CD4-positive, CD25-positive, alpha-beta regulatory T cell (primary cell): ENCODE results near the gene HNRNPUL2. TPM values are rescaled to one million over a fixed set of nuclear protein-coding genes. Genes with fewer than 3 reads are reported as not detected.

Experiments used
- ATAC-seq, 2 donors: fragments of 150-1000 bp; cut with Tn5 transposase; one replicate each; pipeline ENCODE4 v1.10.0; 2021; ENCODE audit warnings: low read depth in 2 of 2, moderate number of reproducible peaks in 2 of 2, moderate library complexity in 1 of 2
- DNase-seq, 3 donors: peaks; one replicate each; pipeline versions ENCODE4 v3.0.0 to v3.0.0-alpha.2; 2012 to 2022; ENCODE audit warnings: mixed read lengths in 1 of 3
- H3K27ac ChIP-seq: one replicate; pipeline ENCODE4 v1.7.0; 2013; ENCODE audit warnings: mild to moderate bottlenecking, low read length; ENCODE audit not compliant: insufficient read depth, poor library complexity, severe bottlenecking
- H3K27me3 ChIP-seq: one replicate; pipeline ENCODE4 v1.7.0; 2013; ENCODE audit warnings: low read length; ENCODE audit not compliant: control insufficient read depth, insufficient read depth
- H3K36me3 ChIP-seq: one replicate; pipeline ENCODE4 v1.7.0; 2013; ENCODE audit warnings: mild to moderate bottlenecking, low read length, moderate library complexity; ENCODE audit not compliant: control insufficient read depth, insufficient read depth
- H3K4me1 ChIP-seq: 2 replicates; pipeline ENCODE4 v1.7.0; 2013; ENCODE audit warnings: mild to moderate bottlenecking, low read length; ENCODE audit not compliant: insufficient read depth, control insufficient read depth, poor library complexity, severe bottlenecking
- H3K4me3 ChIP-seq: one replicate; pipeline ENCODE4 v1.7.0; 2013; ENCODE audit warnings: low read depth, mild to moderate bottlenecking, low read length, moderate library complexity
- H3K9me3 ChIP-seq, 2 experiments: 1 replicate in 1 of 2; 2 replicates in 1 of 2; pipeline ENCODE4 v1.7.0; 2013; ENCODE audit warnings: low read length in 2 of 2, mild to moderate bottlenecking in 1 of 2, moderate library complexity in 1 of 2; ENCODE audit not compliant: control insufficient read depth in 2 of 2
- H3K27ac Mint-ChIP-seq, 3 donors: one replicate each; pipeline ENCODE4 v1.8.0; 2020 to 2022; ENCODE audit warnings: mild to moderate bottlenecking in 3 of 3, mixed read lengths in 3 of 3, moderate library complexity in 2 of 3
- H3K27me3 Mint-ChIP-seq: one replicate; pipeline ENCODE4 v1.8.0; 2022; ENCODE audit warnings: mild to moderate bottlenecking, mixed read lengths
- H3K36me3 Mint-ChIP-seq: one replicate; pipeline ENCODE4 v1.8.0; 2020; ENCODE audit warnings: mixed read lengths
- H3K4me1 Mint-ChIP-seq, 4 donors: one replicate each; pipeline ENCODE4 v1.8.0; 2020 to 2022; ENCODE audit warnings: mixed read lengths in 4 of 4, mild to moderate bottlenecking in 1 of 4
- H3K4me3 Mint-ChIP-seq, 4 donors: one replicate each; pipeline ENCODE4 v1.8.0; 2020 to 2022; ENCODE audit warnings: mild to moderate bottlenecking in 4 of 4, mixed read lengths in 4 of 4, moderate library complexity in 3 of 4
- H3K9me3 Mint-ChIP-seq, 7 donors: one replicate each; pipeline ENCODE4 v1.8.0; 2020 to 2022; ENCODE audit warnings: mixed read lengths in 7 of 7, mild to moderate bottlenecking in 3 of 7, moderate library complexity in 2 of 7
- polyA plus RNA-seq, 4 donors: library from polyadenylated mRNA; unstranded; fragments of 300-500 nt; fragmentation: Illumina TruSeq; gene quantifications; one replicate each; pipeline ENCODE4 v1.2.3, GENCODE V29; 2021
- total RNA-seq: library from RNA; stranded (reverse); gene quantifications from one replicate; pipeline ENCODE4 v1.2.3, GENCODE V29; 2022

HNRNPUL2 gene
- total and polyA plus RNA-seq, 5 donors from 2014 or later = 0.85 to 52.8 (median 1.3) TPM

- Histone ChIP-seq H3K4me1 (no peaks in the 10 kb centered on the region), H3K9me3 (no peaks in the 10 kb centered on the region), H3K27ac (no peak within 1 kb of the TSS), H3K27me3 (peaks cover 2% of the 10 kb centered on the region), H3K36me3 (no peaks in the 10 kb centered on the region), H3K4me3 (no peak within 1 kb of the TSS)
- Mint-ChIP-seq H3K27me3 (peaks cover 4% of the 10 kb centered on the region), H3K4me1 (peaks cover 0 to 3% (median 3%) of the 10 kb centered on the region in 4 donors), H3K27ac (no peak within 1 kb of the TSS), H3K36me3 (peaks cover 15% of the 10 kb centered on the region), H3K4me3 (no peak within 1 kb of the TSS), H3K9me3 (no peaks in the 10 kb centered on the region)
- no peak for DNase-seq
- no peak for ATAC-seq
Observed at GRCh38 chr11:62689421-62690183, 37.7 kb downstream of the HNRNPUL2 start, which contains the start of gene LRRN4CL. TSS of gene LRRN4CL (minus strand) at chr11:62689530. CDS start at chr11:62688508, 1,022 bp downstream.

- H3K4me1 Mint-ChIP-seq = peaks cover 0 to 3% (median 0%) of the 10 kb centered on the region in 4 donors
- H3K9me3 Mint-ChIP-seq = no peaks in the 10 kb centered on the region
- ATAC-seq (no peak), DNase-seq (no peak)
- Histone ChIP-seq H3K4me3 (no peak overlapping the region), H3K4me1 (no peaks in the 10 kb centered on the region), H3K27ac (no peak overlapping the region), H3K36me3 (no peaks in the 10 kb centered on the region), H3K27me3 (peaks cover 2% of the 10 kb centered on the region), H3K9me3 (no peaks in the 10 kb centered on the region)
- peaks cover 13% of the 10 kb centered on the region for H3K36me3 Mint-ChIP-seq
- H3K27ac Mint-ChIP-seq = no peak overlapping the region
- H3K4me3 Mint-ChIP-seq = no peak overlapping the region
- H3K27me3 Mint-ChIP-seq = peaks cover 4% of the 10 kb centered on the region
Observed at GRCh38 chr11:62688491-62688890, 38.8 kb downstream of the HNRNPUL2 start.

GRCh38 chr11:62687508-62688396 lies 39.5 kb downstream of the HNRNPUL2 start:
- H3K4me1 Mint-ChIP-seq = peaks cover 0 to 3% (median 0%) of the 10 kb centered on the region in 4 donors
- H3K4me3 Mint-ChIP-seq = no peak overlapping the region
- H3K27ac ChIP-seq = no peak overlapping the region
- H3K27me3 Mint-ChIP-seq = peaks cover 4% of the 10 kb centered on the region
- H3K36me3 ChIP-seq = no peaks in the 10 kb centered on the region
- H3K9me3 Mint-ChIP-seq = no peaks in the 10 kb centered on the region
- no peaks in the 10 kb centered on the region for H3K9me3 ChIP-seq
- H3K4me1 ChIP-seq = no peaks in the 10 kb centered on the region
- peaks cover 2% of the 10 kb centered on the region for H3K27me3 ChIP-seq
- peaks cover 11% of the 10 kb centered on the region for H3K36me3 Mint-ChIP-seq
- H3K4me3 ChIP-seq = no peak overlapping the region
- no peak overlapping the region for H3K27ac Mint-ChIP-seq
- DNase-seq (no peak), ATAC-seq (no peak)

- peaks cover 2% of the 10 kb centered on the region for H3K27me3 ChIP-seq
- H3K4me3 ChIP-seq = no peak overlapping the region
- no peaks in the 10 kb centered on the region for H3K9me3 Mint-ChIP-seq
- no peak overlapping the region for H3K27ac ChIP-seq
- no peak overlapping the region for H3K27ac Mint-ChIP-seq
- no peak for ATAC-seq
- DNase-seq = no peak
- no peaks in the 10 kb centered on the region for H3K27me3 Mint-ChIP-seq
- H3K36me3 Mint-ChIP-seq = peaks cover 5% of the 10 kb centered on the region
- peaks cover 3% of the 10 kb centered on the region for H3K36me3 ChIP-seq
- H3K4me1 ChIP-seq = peaks cover 16% of the 10 kb centered on the region
- no peaks in the 10 kb centered on the region for H3K9me3 ChIP-seq
- H3K4me3 Mint-ChIP-seq = no peak overlapping the region
- peaks cover 5 to 26% (median 18%) of the 10 kb centered on the region in 4 donors for H3K4me1 Mint-ChIP-seq
Observed at GRCh38 chr11:62682518-62682917, 44.7 kb downstream of the HNRNPUL2 start.

GRCh38 chr11:62680825-62681240 lies 46.4 kb downstream of the HNRNPUL2 start:
- Mint-ChIP-seq H3K9me3 (no peaks in the 10 kb centered on the region), H3K36me3 (peaks cover 15% of the 10 kb centered on the region), H3K4me3 (peak overlapping the region; percentile 64 to 91 (median 88)), H3K4me1 (peaks cover 5 to 33% (median 24%) of the 10 kb centered on the region in 4 donors), H3K27ac (peak overlapping the region in 2 of 3 donors; percentile 52 to 83), H3K27me3 (no peaks in the 10 kb centered on the region)
- no peak overlapping the region for H3K4me3 ChIP-seq
- H3K9me3 ChIP-seq = no peaks in the 10 kb centered on the region
- peak overlapping the region; percentile 33 for H3K27ac ChIP-seq
- H3K4me1 ChIP-seq = peaks cover 29% of the 10 kb centered on the region
- peak in 2 of 3 donors; percentile 58 to 77 for DNase-seq
- no peaks in the 10 kb centered on the region for H3K27me3 ChIP-seq
- H3K36me3 ChIP-seq = peaks cover 18% of the 10 kb centered on the region
- peak; percentile 74 to 76 for ATAC-seq

GRCh38 chr11:62678770-62679696 lies 48.2 kb downstream of the HNRNPUL2 start, which contains the start of gene UBXN1:
TSS of gene UBXN1 (minus strand) at chr11:62679073. CDS start at chr11:62678923, 150 bp downstream.
- peak within 1 kb of the TSS; percentile 93 to 96 (median 96) for H3K27ac Mint-ChIP-seq
- peaks cover 5 to 43% (median 28%) of the 10 kb centered on the region in 4 donors for H3K4me1 Mint-ChIP-seq
- H3K27me3 Mint-ChIP-seq = no peaks in the 10 kb centered on the region
- H3K36me3 Mint-ChIP-seq = peaks cover 18% of the 10 kb centered on the region
- peak within 1 kb of the TSS; percentile 90 for H3K4me3 ChIP-seq
- peak; percentile 84 to 87 for ATAC-seq
- H3K4me1 ChIP-seq = peaks cover 29% of the 10 kb centered on the region
- no peaks in the 10 kb centered on the region for H3K9me3 ChIP-seq
- peaks cover 24% of the 10 kb centered on the region for H3K36me3 ChIP-seq
- H3K27ac ChIP-seq = peak within 1 kb of the TSS; percentile 95
- no peaks in the 10 kb centered on the region for H3K27me3 ChIP-seq
- H3K4me3 Mint-ChIP-seq = peak within 1 kb of the TSS; percentile 91 to 97 (median 94)
- no peaks in the 10 kb centered on the region for H3K9me3 Mint-ChIP-seq
- peak; percentile 81 to 89 (median 81) for DNase-seq

- peak overlapping the region; percentile 93 to 96 (median 96) for H3K27ac Mint-ChIP-seq
- peak in 1 of 2 donors; percentile 7 for ATAC-seq
- Histone ChIP-seq H3K27ac (peak overlapping the region; percentile 95), H3K27me3 (no peaks in the 10 kb centered on the region), H3K36me3 (peaks cover 27% of the 10 kb centered on the region), H3K4me1 (peaks cover 29% of the 10 kb centered on the region), H3K4me3 (peak overlapping the region; percentile 90), H3K9me3 (no peaks in the 10 kb centered on the region)
- no peaks in the 10 kb centered on the region for H3K27me3 Mint-ChIP-seq
- peak overlapping the region; percentile 91 to 97 (median 94) for H3K4me3 Mint-ChIP-seq
- peaks cover 18% of the 10 kb centered on the region for H3K36me3 Mint-ChIP-seq
- H3K9me3 Mint-ChIP-seq = no peaks in the 10 kb centered on the region
- DNase-seq = no peak
- peaks cover 5 to 48% (median 28%) of the 10 kb centered on the region in 4 donors for H3K4me1 Mint-ChIP-seq
Observed at GRCh38 chr11:62678433-62678769, 48.9 kb downstream of the HNRNPUL2 start.
